Measurements from ENCODE around the gene MNAT1. TPM values are rescaled to one million over a fixed set of nuclear protein-coding genes. Genes with fewer than 3 reads are reported as not detected.

Gene MNAT1
- total RNA-seq, 1 donor from 2014 or later: 40.3 TPM

DNA sequence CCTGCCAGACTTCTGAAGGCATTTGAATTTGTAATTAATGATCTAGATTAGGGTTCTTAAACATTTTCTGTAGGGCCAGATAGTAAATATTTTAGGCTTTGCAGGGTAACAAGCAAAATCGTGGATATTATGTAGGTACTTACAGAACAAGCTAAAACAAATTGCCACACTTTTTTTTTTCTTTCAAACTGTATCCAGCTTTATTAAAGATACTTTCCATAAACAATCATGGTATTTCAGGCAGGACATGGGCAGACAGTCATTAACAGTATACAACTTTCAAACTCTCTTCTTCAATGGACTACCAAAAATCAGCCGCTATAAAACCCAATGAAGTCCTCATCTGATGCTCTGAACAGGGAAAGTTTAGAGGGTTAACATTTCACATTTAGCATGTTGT is 236.7 kb downstream of the MNAT1 start:
- Histone ChIP-seq H3K27me3 (ENCODE audit: control insufficient read depth, insufficient read depth, low read length) (no peaks in the 10 kb centered on the region), H3K36me3 (ENCODE audit: control insufficient read depth, insufficient read depth, low read length) (peaks cover 2% of the 10 kb centered on the region), H3K4me3 (ENCODE audit: low read depth, low read length) (no peak overlapping the region)
- TF ChIP-seq, protein P1, sequence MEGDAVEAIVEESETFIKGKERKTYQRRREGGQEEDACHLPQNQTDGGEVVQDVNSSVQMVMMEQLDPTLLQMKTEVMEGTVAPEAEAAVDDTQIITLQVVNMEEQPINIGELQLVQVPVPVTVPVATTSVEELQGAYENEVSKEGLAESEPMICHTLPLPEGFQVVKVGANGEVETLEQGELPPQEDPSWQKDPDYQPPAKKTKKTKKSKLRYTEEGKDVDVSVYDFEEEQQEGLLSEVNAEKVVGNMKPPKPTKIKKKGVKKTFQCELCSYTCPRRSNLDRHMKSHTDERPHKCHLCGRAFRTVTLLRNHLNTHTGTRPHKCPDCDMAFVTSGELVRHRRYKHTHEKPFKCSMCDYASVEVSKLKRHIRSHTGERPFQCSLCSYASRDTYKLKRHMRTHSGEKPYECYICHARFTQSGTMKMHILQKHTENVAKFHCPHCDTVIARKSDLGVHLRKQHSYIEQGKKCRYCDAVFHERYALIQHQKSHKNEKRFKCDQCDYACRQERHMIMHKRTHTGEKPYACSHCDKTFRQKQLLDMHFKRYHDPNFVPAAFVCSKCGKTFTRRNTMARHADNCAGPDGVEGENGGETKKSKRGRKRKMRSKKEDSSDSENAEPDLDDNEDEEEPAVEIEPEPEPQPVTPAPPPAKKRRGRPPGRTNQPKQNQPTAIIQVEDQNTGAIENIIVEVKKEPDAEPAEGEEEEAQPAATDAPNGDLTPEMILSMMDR (IDR thresholded peaks at IDR 0.05; ENCODE audit: insufficient read depth, low read length, severe bottlenecking): no peak
- DNase-seq (ENCODE audit: low read depth) (no peak), FAIRE-seq (no peak)

DNA sequence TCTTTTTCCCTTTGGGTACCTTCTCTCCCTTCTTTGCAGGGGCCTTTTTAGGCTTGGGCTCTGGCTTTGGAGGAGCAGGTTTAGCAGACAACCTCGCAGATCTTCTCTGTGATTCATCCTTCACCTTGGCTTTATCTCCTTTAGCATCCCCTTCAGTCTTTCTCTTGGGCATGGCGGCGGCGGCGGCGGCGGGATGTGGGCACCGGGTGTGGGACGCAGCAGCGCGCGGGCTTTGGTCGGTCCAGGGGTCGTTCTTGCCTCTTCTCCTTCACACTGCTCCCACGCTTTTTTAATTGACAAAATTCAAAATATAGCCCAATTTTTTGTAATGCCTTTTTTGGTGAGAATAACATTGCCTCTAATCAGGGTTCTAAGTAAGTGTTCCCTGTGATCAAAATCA is 237.7 kb downstream of the MNAT1 start:
- TF ChIP-seq, protein P1 (IDR thresholded peaks at IDR 0.05; ENCODE audit: insufficient read depth, low read length, severe bottlenecking): no peak
- Histone ChIP-seq H3K4me3 (ENCODE audit: low read depth, low read length) (no peak overlapping the region), H3K27me3 (ENCODE audit: control insufficient read depth, insufficient read depth, low read length) (no peaks in the 10 kb centered on the region), H3K36me3 (ENCODE audit: control insufficient read depth, insufficient read depth, low read length) (peaks cover 4% of the 10 kb centered on the region)
- FAIRE-seq: no peak
- DNase-seq (ENCODE audit: low read depth): no peak

DNA sequence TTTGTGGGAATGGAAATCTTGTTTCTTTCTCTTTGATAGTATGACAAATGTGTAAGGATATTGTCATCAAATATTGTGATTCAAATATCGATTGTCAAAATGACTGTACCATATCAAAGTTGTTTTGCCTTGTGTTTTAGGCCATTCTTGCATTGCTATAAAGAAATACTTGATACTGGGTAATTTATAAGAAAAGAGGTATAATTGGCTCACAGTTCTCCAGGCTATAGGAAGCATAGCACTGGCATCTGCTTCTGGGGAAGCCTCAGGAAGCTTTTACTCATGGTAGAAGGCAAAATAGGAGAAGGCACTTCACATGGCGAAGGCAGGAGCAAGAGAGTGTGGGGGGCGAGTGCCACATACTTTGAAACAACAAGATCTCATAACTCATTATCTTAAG is 238.5 kb downstream of the MNAT1 start:
- no peaks in the 10 kb centered on the region for H3K27me3 ChIP-seq (ENCODE audit: control insufficient read depth, insufficient read depth, low read length)
- FAIRE-seq (no peak), DNase-seq (ENCODE audit: low read depth) (no peak)
- TF ChIP-seq, protein P1 (IDR thresholded peaks at IDR 0.05; ENCODE audit: insufficient read depth, low read length, severe bottlenecking): no peak
- peaks cover 4% of the 10 kb centered on the region for H3K36me3 ChIP-seq (ENCODE audit: control insufficient read depth, insufficient read depth, low read length)
- no peak overlapping the region for H3K4me3 ChIP-seq (ENCODE audit: low read depth, low read length)

DNA sequence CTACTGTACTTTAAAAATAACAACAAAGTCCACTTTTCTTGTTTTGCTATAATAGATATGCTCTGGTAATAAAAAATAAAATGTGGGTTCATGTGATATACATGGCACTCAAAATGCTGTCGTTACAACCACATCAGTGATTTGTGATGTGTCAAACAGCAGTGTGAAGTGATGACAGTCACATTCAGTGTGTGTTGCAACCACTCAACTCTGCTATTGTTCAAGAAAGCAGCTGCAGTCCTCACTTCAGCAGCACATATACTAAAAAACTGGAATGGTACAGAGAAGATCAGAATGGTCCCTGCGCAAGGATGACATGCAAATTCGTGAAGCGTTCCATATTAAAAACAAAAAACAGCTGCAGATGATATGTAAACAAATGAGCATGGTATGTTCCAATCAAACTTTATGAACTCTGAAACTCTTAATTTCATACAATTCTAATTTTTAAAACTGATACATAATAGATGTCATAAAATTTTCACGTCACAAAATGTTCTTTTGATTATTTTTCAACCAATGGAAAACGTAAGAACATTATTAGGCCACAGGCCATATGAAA is 239.6 kb downstream of the MNAT1 start:
- no peak for FAIRE-seq

DNA sequence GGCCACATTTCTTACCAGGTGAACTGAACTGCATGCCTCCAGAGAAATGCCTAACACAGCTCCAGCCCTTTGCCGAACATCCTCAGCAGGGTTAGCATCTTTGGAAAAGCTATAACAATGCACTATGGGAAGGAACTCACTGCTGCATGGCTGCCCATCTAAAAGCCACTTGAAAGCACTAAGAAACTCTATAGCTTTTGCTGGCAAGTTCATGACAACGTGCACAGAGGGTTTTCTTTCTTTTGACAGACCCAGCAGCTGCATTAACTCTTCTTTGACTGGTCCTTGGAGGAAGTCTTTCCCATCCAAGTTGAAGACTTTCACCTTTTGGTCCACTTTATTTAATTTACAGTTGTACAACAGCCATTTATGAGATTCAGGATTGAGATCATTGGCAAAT is 241.0 kb downstream of the MNAT1 start:
- no peak for FAIRE-seq

More for the DNA sequence above, 239.6 kb downstream of the MNAT1 start:
- no peak overlapping the region for H3K4me3 ChIP-seq (ENCODE audit: low read depth, low read length)
- DNase-seq (ENCODE audit: low read depth): no peak
- TF ChIP-seq, protein P1 (IDR thresholded peaks at IDR 0.05; ENCODE audit: insufficient read depth, low read length, severe bottlenecking): no peak
- H3K36me3 ChIP-seq (ENCODE audit: control insufficient read depth, insufficient read depth, low read length): peaks cover 4% of the 10 kb centered on the region
- no peaks in the 10 kb centered on the region for H3K27me3 ChIP-seq (ENCODE audit: control insufficient read depth, insufficient read depth, low read length)

More for the DNA sequence above, 241.0 kb downstream of the MNAT1 start:
- no peak overlapping the region for H3K4me3 ChIP-seq (ENCODE audit: low read depth, low read length)
- peaks cover 4% of the 10 kb centered on the region for H3K36me3 ChIP-seq (ENCODE audit: control insufficient read depth, insufficient read depth, low read length)
- DNase-seq (ENCODE audit: low read depth): no peak
- no peaks in the 10 kb centered on the region for H3K27me3 ChIP-seq (ENCODE audit: control insufficient read depth, insufficient read depth, low read length)
- TF ChIP-seq, protein P1 (IDR thresholded peaks at IDR 0.05; ENCODE audit: insufficient read depth, low read length, severe bottlenecking): no peak
